Measurements from ENCODE around the gene DOCK4.
"Not testable (repeated sequence)": the region's sequence is repeated elsewhere in the genome, so short reads cannot be mapped to it uniquely, and the experiment has no call there.

DOCK4 gene, protein sequence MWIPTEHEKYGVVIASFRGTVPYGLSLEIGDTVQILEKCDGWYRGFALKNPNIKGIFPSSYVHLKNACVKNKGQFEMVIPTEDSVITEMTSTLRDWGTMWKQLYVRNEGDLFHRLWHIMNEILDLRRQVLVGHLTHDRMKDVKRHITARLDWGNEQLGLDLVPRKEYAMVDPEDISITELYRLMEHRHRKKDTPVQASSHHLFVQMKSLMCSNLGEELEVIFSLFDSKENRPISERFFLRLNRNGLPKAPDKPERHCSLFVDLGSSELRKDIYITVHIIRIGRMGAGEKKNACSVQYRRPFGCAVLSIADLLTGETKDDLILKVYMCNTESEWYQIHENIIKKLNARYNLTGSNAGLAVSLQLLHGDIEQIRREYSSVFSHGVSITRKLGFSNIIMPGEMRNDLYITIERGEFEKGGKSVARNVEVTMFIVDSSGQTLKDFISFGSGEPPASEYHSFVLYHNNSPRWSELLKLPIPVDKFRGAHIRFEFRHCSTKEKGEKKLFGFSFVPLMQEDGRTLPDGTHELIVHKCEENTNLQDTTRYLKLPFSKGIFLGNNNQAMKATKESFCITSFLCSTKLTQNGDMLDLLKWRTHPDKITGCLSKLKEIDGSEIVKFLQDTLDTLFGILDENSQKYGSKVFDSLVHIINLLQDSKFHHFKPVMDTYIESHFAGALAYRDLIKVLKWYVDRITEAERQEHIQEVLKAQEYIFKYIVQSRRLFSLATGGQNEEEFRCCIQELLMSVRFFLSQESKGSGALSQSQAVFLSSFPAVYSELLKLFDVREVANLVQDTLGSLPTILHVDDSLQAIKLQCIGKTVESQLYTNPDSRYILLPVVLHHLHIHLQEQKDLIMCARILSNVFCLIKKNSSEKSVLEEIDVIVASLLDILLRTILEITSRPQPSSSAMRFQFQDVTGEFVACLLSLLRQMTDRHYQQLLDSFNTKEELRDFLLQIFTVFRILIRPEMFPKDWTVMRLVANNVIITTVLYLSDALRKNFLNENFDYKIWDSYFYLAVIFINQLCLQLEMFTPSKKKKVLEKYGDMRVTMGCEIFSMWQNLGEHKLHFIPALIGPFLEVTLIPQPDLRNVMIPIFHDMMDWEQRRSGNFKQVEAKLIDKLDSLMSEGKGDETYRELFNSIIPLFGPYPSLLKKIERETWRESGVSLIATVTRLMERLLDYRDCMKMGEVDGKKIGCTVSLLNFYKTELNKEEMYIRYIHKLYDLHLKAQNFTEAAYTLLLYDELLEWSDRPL (N-terminal part only)

GRCh38 chr7:112206238-112206990 is at the start of gene DOCK4, which contains the start of gene ZNF277:
TSS of gene DOCK4 (minus strand) at chr7:112206399. CDS start at chr7:112206138, 261 bp downstream.
TSS of gene ZNF277 (plus strand) at chr7:112206695. CDS start at chr7:112206717, 22 bp downstream.
- peak; percentile 98 for DNase-seq

DNA sequence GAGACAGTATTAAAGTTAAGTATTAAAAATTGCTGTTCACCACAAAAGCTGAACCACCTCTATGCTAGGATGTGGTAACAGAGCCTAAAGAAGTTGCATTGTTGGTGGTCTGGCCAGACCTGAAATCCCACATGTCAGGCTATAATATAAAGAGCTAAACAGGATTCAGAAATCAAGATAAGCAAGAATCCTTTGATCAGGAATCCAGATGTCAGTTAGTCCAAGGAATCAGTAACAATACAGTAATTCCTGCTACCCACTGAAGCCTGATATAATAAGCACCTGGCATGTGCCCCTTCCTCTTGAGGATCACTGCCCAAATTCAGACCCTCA is 49.2 kb upstream of the DOCK4 start:
- DNase-seq, result no peak

GRCh38 chr7:112254709-112255387 is 48.6 kb upstream of the DOCK4 start:
- DNase-seq, result no peak

GRCh38 chr7:112254156-112254555 is 48.0 kb upstream of the DOCK4 start:
- no peak for DNase-seq

- DNase-seq, result no peak
Observed at GRCh38 chr7:112252691-112253090, 46.5 kb upstream of the DOCK4 start.

GRCh38 chr7:112252141-112252540 is 45.9 kb upstream of the DOCK4 start:
- no peak for DNase-seq

- not testable (repeated sequence) for DNase-seq
Observed at GRCh38 chr7:112249967-112250366, 43.8 kb upstream of the DOCK4 start.

GRCh38 chr7:112248598-112248997 is 42.4 kb upstream of the DOCK4 start:
- DNase-seq, result no peak

DNA sequence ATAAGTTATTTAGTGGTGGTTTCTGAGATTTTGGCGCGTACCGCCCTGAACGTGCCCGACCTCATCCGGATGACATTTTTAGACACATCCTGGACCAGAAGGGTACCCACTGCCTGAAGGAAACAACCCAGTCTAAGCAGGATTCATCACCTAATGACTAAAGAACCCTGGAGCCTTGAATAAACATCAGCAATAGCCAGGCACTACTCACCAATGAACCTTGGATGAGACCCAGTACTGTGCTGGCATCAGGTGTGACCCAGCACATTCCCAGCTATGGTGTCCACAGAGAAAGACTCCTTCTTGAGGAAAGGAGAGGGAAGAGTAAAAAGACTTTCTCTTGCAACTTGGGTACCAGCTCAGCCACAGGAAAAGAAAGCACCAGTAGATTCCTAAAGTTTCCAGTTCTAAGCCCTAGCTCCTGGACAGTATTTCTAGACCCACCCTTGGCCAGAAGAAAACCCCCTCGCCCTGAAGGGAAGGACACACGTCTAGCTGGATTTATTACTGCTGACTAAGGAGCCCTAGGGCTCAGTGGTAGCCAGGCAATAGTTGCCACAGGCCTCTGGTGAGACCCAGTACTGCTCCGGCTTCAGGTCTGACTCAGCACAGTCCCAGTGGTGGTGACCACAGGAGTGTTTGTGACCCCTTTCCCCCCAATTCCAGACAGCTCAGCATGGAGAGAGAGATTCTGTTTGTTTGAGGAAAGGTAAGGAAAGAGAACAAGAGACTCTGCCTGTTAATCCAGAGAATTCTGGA is 32.8 kb upstream of the DOCK4 start:
- DNase-seq, result no peak

- no peak for DNase-seq
Observed at GRCh38 chr7:112238330-112238729, 32.1 kb upstream of the DOCK4 start.

DNA sequence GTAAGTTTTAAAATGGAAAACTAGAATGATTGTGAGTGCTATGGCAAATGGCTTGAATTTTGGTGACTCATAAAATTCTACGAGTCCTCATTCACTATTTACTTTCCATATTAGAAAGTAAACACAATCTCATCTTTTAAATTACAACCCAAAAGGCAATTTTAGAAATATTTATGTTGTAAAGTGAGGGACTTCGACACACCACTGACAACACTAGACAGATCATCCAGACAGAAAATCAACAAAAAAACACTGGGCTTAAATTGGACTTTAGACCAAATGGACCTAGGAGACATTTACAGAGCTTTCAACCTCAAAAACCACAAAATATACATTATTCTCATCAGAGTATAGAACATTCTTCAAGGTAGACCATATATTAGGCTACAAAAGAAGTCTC is 30.4 kb upstream of the DOCK4 start:
- no peak for DNase-seq

DNA sequence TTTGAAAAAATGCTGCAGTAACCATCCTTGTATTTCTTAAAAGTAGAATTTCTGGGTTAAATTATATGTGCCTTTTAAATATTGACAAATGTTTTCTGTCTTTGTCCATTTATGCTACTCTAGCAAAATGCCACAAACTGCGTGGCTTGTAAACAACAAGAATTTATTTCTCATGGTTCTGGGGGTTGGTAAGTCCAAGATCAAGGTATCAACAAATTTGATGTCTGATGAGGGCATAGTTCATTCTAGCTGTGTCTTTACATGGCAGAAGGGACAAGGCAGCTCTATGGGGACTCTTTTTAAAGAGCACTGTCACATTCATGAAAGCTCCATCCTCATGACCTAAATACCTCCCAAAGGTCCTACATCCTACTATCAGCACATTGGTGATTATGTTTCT is 27.9 kb upstream of the DOCK4 start:
- DNase-seq, result no peak

DNA sequence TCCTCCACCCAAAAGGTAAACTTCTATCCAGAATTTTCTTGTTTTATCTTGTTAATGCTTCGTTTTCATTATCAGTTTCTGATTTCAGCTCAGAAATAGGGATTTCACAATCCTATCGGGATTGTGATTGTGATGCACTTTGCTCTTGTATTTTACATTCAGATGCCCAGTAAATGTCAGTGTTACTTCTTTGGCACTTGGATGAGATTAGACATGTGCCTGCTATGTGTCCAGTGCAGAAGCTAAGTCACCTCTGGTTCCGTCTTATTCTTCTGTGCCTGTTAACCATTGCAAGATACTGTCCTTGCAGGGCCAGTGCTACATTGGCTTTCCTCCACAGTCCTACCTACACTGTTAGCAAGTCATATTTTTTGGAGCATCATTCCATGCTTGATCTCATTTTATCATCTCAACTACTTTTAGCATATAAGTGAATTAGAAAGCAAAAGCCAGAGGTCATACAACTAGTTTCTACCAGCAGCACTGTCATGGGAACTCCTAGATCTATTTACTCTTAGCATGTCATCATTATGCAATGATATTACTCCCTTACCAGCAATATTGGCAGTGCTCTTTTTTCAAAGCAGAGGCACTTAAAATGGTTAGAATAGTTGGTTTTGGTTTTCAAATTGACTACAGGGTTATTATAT is 27.0 kb upstream of the DOCK4 start:
- no peak for DNase-seq

DNA sequence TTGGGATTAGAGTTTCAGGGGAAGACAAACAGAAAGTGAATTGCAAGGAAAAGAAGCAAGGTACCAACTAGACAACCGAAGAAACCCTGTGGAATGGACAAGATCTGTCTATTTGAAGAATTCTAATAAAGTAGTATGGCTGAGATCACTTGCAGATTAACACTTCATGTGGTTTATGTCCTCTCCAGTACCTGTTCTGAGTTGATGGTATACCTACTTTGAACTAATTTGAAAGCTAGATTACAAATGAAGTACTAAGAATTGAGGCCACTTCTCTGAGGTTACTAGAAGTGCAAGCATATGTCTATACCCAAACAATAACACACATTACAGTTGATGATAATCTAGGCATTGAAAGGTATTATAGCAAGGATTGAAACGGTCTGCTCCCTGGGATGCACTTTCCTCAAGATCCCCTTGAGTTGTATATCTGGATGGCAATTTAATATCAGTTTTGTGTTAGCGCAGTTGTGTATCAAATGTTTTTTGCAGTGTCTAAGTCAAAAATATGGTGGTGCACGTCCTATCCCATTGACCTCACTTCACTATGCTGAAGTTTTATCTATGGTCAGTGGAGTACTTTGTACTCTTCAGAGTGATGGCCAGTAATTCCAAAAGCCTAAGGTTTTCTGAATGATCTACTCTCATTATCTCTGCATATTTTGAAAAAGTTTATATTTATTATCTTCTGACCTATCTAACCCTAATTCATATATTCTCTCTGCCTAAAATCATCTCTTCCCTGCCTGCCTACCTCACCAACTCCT is 26.2 kb upstream of the DOCK4 start:
- no peak for DNase-seq

GRCh38 chr7:112228632-112229031 is 22.4 kb upstream of the DOCK4 start:
- no peak for DNase-seq

DNA sequence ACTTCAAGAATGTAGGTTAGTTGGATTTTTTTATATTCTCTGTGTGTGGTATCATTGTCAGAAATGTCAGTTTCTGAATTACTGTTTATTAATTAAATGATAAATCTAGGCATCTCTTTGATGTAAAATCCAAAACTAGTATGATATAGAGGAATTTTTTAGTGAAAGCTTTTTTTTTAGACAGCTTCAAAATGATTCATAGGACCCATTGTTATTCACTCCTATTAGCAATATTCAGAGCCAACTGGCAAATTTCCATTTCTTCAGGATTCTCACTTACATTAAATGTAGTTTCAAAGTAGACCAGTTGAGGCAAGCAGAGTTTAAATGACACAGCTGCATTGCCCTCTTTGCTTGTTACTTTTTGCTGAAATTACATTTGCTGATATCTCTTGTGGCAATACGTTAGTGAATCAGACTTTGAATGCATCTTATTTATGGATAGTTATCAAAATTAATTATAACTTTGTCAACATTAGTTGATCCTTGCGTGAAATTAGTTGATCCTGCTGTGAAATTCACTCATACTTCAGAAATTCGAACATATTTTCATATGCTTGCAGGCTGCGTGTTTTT is 20.6 kb upstream of the DOCK4 start:
- no peak for DNase-seq

- no peak for DNase-seq
Observed at GRCh38 chr7:112225006-112225405, 18.8 kb upstream of the DOCK4 start.

DNA sequence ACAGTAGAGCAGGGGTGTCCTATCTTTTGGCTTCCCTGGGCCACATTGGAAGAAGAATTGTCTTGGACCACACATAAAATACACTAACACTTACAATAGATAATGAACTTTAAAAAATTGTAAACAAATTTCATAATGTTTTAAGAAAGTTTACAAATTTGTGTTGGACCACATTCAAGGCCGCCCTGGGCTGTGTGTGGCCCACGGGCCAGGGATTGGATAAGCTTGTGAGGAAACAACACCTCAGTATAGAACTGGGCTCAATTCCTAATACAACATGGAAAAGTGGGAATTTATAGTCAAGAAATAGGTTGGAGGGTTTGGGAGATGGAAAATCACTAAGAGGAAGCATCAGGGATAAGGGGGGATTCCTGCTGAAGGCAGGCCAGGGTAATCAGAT is 18.0 kb upstream of the DOCK4 start:
- no peak for DNase-seq

DNA sequence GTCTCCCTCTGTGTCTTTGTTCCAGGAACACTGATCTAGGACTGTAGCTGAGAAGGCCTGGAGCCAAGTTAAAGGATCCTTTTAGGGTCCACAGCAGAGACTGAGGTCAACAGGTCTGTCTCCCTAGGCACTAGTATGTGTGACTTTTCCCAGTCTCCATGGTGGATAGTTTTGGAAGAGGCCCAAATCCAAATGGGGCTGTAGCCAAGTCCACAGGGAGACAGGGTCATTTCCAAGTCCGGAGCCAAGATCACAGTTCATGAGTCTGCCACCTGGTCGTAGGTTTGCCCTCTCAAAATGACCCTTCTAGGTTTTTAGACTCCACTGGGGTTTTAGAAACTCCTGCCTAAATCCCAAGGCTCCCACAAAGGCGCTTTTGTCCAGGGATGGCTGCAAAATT is 17.1 kb upstream of the DOCK4 start:
- no peak for DNase-seq
